ENCODE results near the gene RASSF10.
A peak's percentile ranks its signal among the peaks of the same experiment; 100 is the strongest.

RASSF10 gene

GRCh38 chr11:13008625-13009475, at the start of gene RASSF10:
Gene RASSF10, plus strand, starts transcription at chr11:13009316. Its CDS starts 261 bp downstream, at chr11:13009577.
- no peak for DNase-seq

- no peak for DNase-seq
These were observed 47.5 kb upstream of the RASSF10 start for GRCh38 chr11:12961615-12962014.

GRCh38 chr11:12962306-12962705, 46.8 kb upstream of the RASSF10 start:
- no peak for DNase-seq

GRCh38 chr11:12963051-12963450, 46.1 kb upstream of the RASSF10 start:
- no peak for DNase-seq

- peak; percentile 59 for DNase-seq
These were observed 45.2 kb upstream of the RASSF10 start for GRCh38 chr11:12963792-12964536.

- DNase-seq = no peak
These were observed 44.5 kb upstream of the RASSF10 start for GRCh38 chr11:12964650-12965049.

- no peak for DNase-seq
These were observed 43.1 kb upstream of the RASSF10 start for GRCh38 chr11:12966002-12966401.

- no peak for DNase-seq
These were observed 41.0 kb upstream of the RASSF10 start for GRCh38 chr11:12968101-12968500.

- no peak for DNase-seq
These were observed 40.3 kb upstream of the RASSF10 start for GRCh38 chr11:12968826-12969225.

GRCh38 chr11:12971955-12972354, 37.2 kb upstream of the RASSF10 start:
- DNase-seq = no peak

- DNase-seq = no peak
These were observed 35.5 kb upstream of the RASSF10 start for GRCh38 chr11:12973528-12974181.

GRCh38 chr11:12975195-12975594, 33.9 kb upstream of the RASSF10 start:
- DNase-seq = no peak

- no peak for DNase-seq
These were observed 29.0 kb upstream of the RASSF10 start for GRCh38 chr11:12979928-12980689.

- no peak for DNase-seq
These were observed 27.2 kb upstream of the RASSF10 start for GRCh38 chr11:12981676-12982522.

GRCh38 chr11:12983336-12983735, 25.8 kb upstream of the RASSF10 start:
- no peak for DNase-seq

GRCh38 chr11:12986194-12986898, 22.8 kb upstream of the RASSF10 start:
- no peak for DNase-seq

GRCh38 chr11:12989428-12990161, 19.5 kb upstream of the RASSF10 start:
- no peak for DNase-seq

GRCh38 chr11:12990162-12990480, 19.0 kb upstream of the RASSF10 start:
- no peak for DNase-seq

- no peak for DNase-seq
These were observed 17.7 kb upstream of the RASSF10 start for GRCh38 chr11:12991426-12991825.

- DNase-seq = no peak
These were observed 15.5 kb upstream of the RASSF10 start for GRCh38 chr11:12993626-12994025.

GRCh38 chr11:12994476-12994875, 14.6 kb upstream of the RASSF10 start:
- no peak for DNase-seq
